HepG2 (cell line): ENCODE results near the gene THPO. TPM values are rescaled to one million over a fixed set of nuclear protein-coding genes. Genes with fewer than 3 reads are reported as not detected.

Experiments used
- ARID4A ChIP-seq: sonication (generic); formaldehyde crosslinking; IDR thresholded peaks from 2 replicates; pipeline ENCODE4 v1.5.0; 2020; ENCODE audit warnings: mild to moderate bottlenecking, missing genetic modification reagents, borderline replicate concordance
- CBFB ChIP-seq: sonication (generic); formaldehyde crosslinking; IDR thresholded peaks from 2 replicates; pipeline ENCODE4 v1.4.0; 2020; ENCODE audit warnings: missing genetic modification reagents
- GATAD1 ChIP-seq: IDR thresholded peaks from 2 replicates; pipeline ENCODE4 v1.6.1; 2016; ENCODE audit warnings: missing genetic modification reagents, missing compliant biosample characterization
- GATAD2A ChIP-seq: IDR thresholded peaks from 2 replicates; pipeline ENCODE4 v1.6.1; 2016
- MEF2D ChIP-seq: sonication (generic); formaldehyde crosslinking; IDR thresholded peaks from 2 replicates; pipeline ENCODE4 v1.5.1; 2020; ENCODE audit warnings: mild to moderate bottlenecking, missing genetic modification reagents
- NR2F6 ChIP-seq, 2 experiments: IDR thresholded peaks; 2 replicates each; pipeline ENCODE4 v1.6.1; 2016; ENCODE audit warnings: antibody characterized with exemption in 1 of 2, mild to moderate bottlenecking in 1 of 2
- PBX2 ChIP-seq: IDR thresholded peaks from 2 replicates; pipeline ENCODE4 v1.6.1; 2016; ENCODE audit warnings: control low read depth
- RBM22 ChIP-seq: fragments of 200-400 bp; formaldehyde crosslinking; optimal IDR thresholded peaks from 2 replicates; pipeline ENCODE3; 2017; ENCODE audit warnings: mild to moderate bottlenecking, low read length, moderate library complexity
- SIX4 ChIP-seq: sonication (generic); formaldehyde crosslinking; IDR thresholded peaks from 2 replicates; pipeline ENCODE4 v1.4.0; 2020; ENCODE audit warnings: missing genetic modification reagents
- STAG1 ChIP-seq: sonication (generic); formaldehyde crosslinking; IDR thresholded peaks from 2 replicates; pipeline ENCODE4 v1.4.0; 2020; ENCODE audit warnings: missing genetic modification reagents
- TEAD3 ChIP-seq: optimal IDR thresholded peaks from 2 replicates; pipeline ENCODE3; 2016; ENCODE audit warnings: borderline replicate concordance
- ZBTB33 ChIP-seq: sonication (generic); formaldehyde crosslinking; IDR thresholded peaks from 2 replicates; pipeline ENCODE4 v1.4.0; 2020; ENCODE audit warnings: missing genetic modification reagents
- ZNF235 ChIP-seq: sonication (generic); formaldehyde crosslinking; IDR thresholded peaks from 2 replicates; pipeline ENCODE4 v1.8.1; 2023; ENCODE audit warnings: mild to moderate bottlenecking, missing genetic modification reagents, borderline replicate concordance
- ZNF619 ChIP-seq: sonication (generic); formaldehyde crosslinking; IDR thresholded peaks from 2 replicates; pipeline ENCODE4 v1.4.0; 2020; ENCODE audit warnings: mild to moderate bottlenecking, missing genetic modification reagents
- ZNF687 ChIP-seq: sonication (generic); formaldehyde crosslinking; IDR thresholded peaks from 2 replicates; pipeline ENCODE4 v1.5.1; 2020; ENCODE audit warnings: mild to moderate bottlenecking, missing genetic modification reagents, moderate library complexity
- ZSCAN22 ChIP-seq: sonication (generic); formaldehyde crosslinking; IDR thresholded peaks from 2 replicates; pipeline ENCODE4 v1.4.0; 2020; ENCODE audit warnings: mild to moderate bottlenecking, missing genetic modification reagents
- polyA plus RNA-seq, 8 experiments: library from polyadenylated mRNA; depleted of rRNA in 3 of 8; stranded (reverse) in 7 of 8; unstranded in 1 of 8; fragments of >200 nt; fragmentation: Illumina TruSeq in 4 of 8; extraction: Trizol in 4 of 8; gene quantifications; 2 replicates each; pipeline versions ENCODE4 v1.2.1 to v1.2.3, GENCODE V29; 2011 to 2016; ENCODE audit warnings: low read depth in 4 of 8, missing spikeins in 1 of 8, mixed read lengths in 1 of 8; ENCODE audit not compliant: insufficient read depth in 1 of 8
- total RNA-seq, 5 experiments: library from RNA; depleted of rRNA; stranded (reverse); fragments of >200 nt; fragmentation: Illumina TruSeq; extraction: Trizol; gene quantifications; 2 replicates each; pipeline ENCODE4 v1.2.3, GENCODE V29; 2016; ENCODE audit warnings: low read depth in 1 of 5

The THPO gene
- total and polyA plus RNA-seq, 2 of the 13 experiments (the other 11 are each of a cell fraction or from before 2014, with no cell fraction given) = 2.8 to 4.8 TPM

GRCh38 chr3:184345317-184346144 lies 32.5 kb downstream of the THPO start (continued):
- TF ChIP-seq CBFB (0 out of 2 replicates have a peak, but pooled peaks have one; percentile 25), SIX4 (CRISPR knock-in tag) (no peak), PBX2 (peak; percentile 59; the same call in 1 of the 2 replicates), ZBTB33 (CRISPR knock-in tag) (no peak), ZNF619 (no peak), MEF2D (CRISPR knock-in tag) (no peak), TEAD3 (CRISPR knock-in tag) (peak; percentile 33), STAG1 (peak; percentile 49), GATAD1 (no peak), NR2F6 (IDR thresholded peaks at IDR 0.05) (no peak), NR2F6 (CRISPR knock-in tag; IDR thresholded peaks at IDR 0.05) (0 out of 2 replicates have a peak, but pooled peaks have one; percentile 9), ARID4A (CRISPR knock-in tag) (peak; percentile 44; the same call in 1 of the 2 replicates), ZNF687 (CRISPR knock-in tag) (peak; percentile 50), ZNF235 (no peak), GATAD2A (CRISPR knock-in tag) (0 out of 2 replicates have a peak, but pooled peaks have one; percentile 27), RBM22 (peak; percentile 82), ZSCAN22 (CRISPR knock-in tag) (no peak)
